ENCODE measurements around the gene VWA8. TPM values are rescaled to one million over a fixed set of nuclear protein-coding genes. Genes with fewer than 3 reads are reported as not detected.

VWA8 gene
- total and polyA plus RNA-seq, 12 donors, result 7.5 to 71.6 (median 54.3) TPM

DNA sequence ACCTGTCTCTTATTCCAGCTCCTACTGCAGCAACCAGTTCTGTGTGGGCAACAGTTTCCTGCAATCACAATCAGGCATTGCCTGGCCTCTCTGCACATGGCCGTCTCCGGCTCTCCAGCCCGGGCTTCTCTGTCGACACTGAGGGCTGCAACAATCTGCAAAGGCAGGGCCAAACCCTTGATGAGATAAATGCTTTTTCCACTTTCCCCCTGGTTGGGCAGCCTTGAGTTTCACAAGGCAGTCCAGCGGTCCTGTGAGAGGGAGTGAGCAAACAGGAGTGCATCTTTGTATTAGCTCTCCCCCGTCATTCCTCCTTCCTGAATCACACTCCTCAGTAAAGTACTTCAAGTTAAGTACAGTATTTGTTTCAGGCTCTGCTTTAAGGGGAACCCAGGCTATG, 40.7 kb upstream of the VWA8 start:
- intact Hi-C loops (cut with DNase I), result no loop called here
- Histone ChIP-seq H3K4me3 (no peak overlapping the region), H3K36me3 (no peaks in the 10 kb centered on the region), H3K4me1 (peaks cover 0 to 2% (median 0%) of the 10 kb centered on the region in 9 donors), H3K9me3 (no peaks in the 10 kb centered on the region), H3K27ac (no peak overlapping the region), H3K27me3 (no peaks in the 10 kb centered on the region)
- no peak for DNase-seq
- TF ChIP-seq, protein P1, sequence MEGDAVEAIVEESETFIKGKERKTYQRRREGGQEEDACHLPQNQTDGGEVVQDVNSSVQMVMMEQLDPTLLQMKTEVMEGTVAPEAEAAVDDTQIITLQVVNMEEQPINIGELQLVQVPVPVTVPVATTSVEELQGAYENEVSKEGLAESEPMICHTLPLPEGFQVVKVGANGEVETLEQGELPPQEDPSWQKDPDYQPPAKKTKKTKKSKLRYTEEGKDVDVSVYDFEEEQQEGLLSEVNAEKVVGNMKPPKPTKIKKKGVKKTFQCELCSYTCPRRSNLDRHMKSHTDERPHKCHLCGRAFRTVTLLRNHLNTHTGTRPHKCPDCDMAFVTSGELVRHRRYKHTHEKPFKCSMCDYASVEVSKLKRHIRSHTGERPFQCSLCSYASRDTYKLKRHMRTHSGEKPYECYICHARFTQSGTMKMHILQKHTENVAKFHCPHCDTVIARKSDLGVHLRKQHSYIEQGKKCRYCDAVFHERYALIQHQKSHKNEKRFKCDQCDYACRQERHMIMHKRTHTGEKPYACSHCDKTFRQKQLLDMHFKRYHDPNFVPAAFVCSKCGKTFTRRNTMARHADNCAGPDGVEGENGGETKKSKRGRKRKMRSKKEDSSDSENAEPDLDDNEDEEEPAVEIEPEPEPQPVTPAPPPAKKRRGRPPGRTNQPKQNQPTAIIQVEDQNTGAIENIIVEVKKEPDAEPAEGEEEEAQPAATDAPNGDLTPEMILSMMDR (IDR thresholded peaks at IDR 0.05), result no peak
- 27 to 31% methylated on average over 6 of the region's 6 CpGs for WGBS, 2 donors
- ATAC-seq, result peak in 1 of 8 donors; percentile 25

- TF ChIP-seq, protein P1 (IDR thresholded peaks at IDR 0.05), result no peak
- DNase-seq, result no peak
- WGBS, 2 donors, result 63 to 73% methylated on average over 2 of the region's 2 CpGs
Observed at GRCh38 chr13:42000846-42001245, 39.9 kb upstream of the VWA8 start.

GRCh38 chr13:41997396-41997795, 36.5 kb upstream of the VWA8 start:
- ATAC-seq (no peak), DNase-seq (no peak)
- H3K27me3 ChIP-seq, result no peaks in the 10 kb centered on the region
- H3K27ac ChIP-seq, result no peak overlapping the region
- 66 to 86% methylated on average over 1 of the region's 1 CpG for WGBS, 2 donors
- H3K9me3 ChIP-seq, result no peaks in the 10 kb centered on the region
- intact Hi-C loops (cut with DNase I), result no loop called here
- peaks cover 0 to 7% (median 0%) of the 10 kb centered on the region in 9 donors for H3K4me1 ChIP-seq
- TF ChIP-seq, protein P1 (IDR thresholded peaks at IDR 0.05), result no peak
- H3K4me3 ChIP-seq, result no peak overlapping the region
- H3K36me3 ChIP-seq, result no peaks in the 10 kb centered on the region

More at GRCh38 chr13:42000846-42001245, 39.9 kb upstream of the VWA8 start:
- Histone ChIP-seq H3K27me3 (no peaks in the 10 kb centered on the region), H3K9me3 (no peaks in the 10 kb centered on the region), H3K36me3 (no peaks in the 10 kb centered on the region), H3K4me1 (peaks cover 0 to 3% (median 0%) of the 10 kb centered on the region in 9 donors), H3K4me3 (no peak overlapping the region), H3K27ac (no peak overlapping the region)
- intact Hi-C loops (cut with DNase I), result no loop called here
- no peak for ATAC-seq

GRCh38 chr13:41995946-41996345, 35.0 kb upstream of the VWA8 start:
- Histone ChIP-seq H3K27ac (no peak overlapping the region), H3K4me3 (no peak overlapping the region), H3K36me3 (no peaks in the 10 kb centered on the region), H3K27me3 (no peaks in the 10 kb centered on the region), H3K4me1 (peaks cover 0 to 7% (median 0%) of the 10 kb centered on the region in 9 donors), H3K9me3 (no peaks in the 10 kb centered on the region)
- no peak for DNase-seq
- intact Hi-C loops (cut with DNase I), result no loop called here
- ATAC-seq, result peak in 3 of 8 donors; percentile 52 to 81 (median 53)
- TF ChIP-seq, protein P1 (IDR thresholded peaks at IDR 0.05), result no peak
- WGBS, 2 donors, result 38% methylated on average over 5 of the region's 5 CpGs

All from heart right ventricle (tissue), 16 donors.